HL-60 (cell line): ENCODE measurements around the gene MOB3B.

Experiments
- DNase-seq, 2 experiments: peaks; one replicate each; pipeline ENCODE4 v3.0.0-alpha.2; 2010 to 2020; ENCODE audit warnings: low read depth in 1 of 2, low spot score in 1 of 2
- H3K27ac ChIP-seq: fragments of 250-450 bp; sonication (Bioruptor Pico); replicated peaks from 2 replicates; pipeline ENCODE4 v1.5.1; 2020; ENCODE audit warnings: mild to moderate bottlenecking, moderate library complexity
- H3K27me3 ChIP-seq: fragments of 250-450 bp; sonication (Bioruptor Pico); 2 replicates; pipeline ENCODE4 v1.5.1; 2021; ENCODE audit warnings: mild to moderate bottlenecking, moderate library complexity; ENCODE audit not compliant: insufficient read depth, poor library complexity, severe bottlenecking
- H3K4me3 ChIP-seq: replicated peaks from 2 replicates; pipeline ENCODE4 v1.5.1; 2011; ENCODE audit warnings: mild to moderate bottlenecking, control low read depth, low read length; ENCODE audit not compliant: insufficient read depth
- CTCF ChIP-seq: IDR thresholded peaks from one replicate; pipeline ENCODE4 v1.5.1; 2011; ENCODE audit warnings: low read length, control low read depth, inconsistent platforms; ENCODE audit not compliant: insufficient read depth
- GABPA ChIP-seq: IDR thresholded peaks from 2 replicates; pipeline ENCODE4 v1.6.1; 2012; ENCODE audit warnings: low read depth
- POLR2AphosphoS5 ChIP-seq: IDR thresholded peaks from 2 replicates; pipeline ENCODE4 v1.6.1; 2012; ENCODE audit warnings: low read depth
- REST ChIP-seq: IDR thresholded peaks from 2 replicates; pipeline ENCODE4 v1.6.1; 2012; ENCODE audit warnings: low read depth; ENCODE audit not compliant: insufficient replicate concordance
- SPI1 ChIP-seq: IDR thresholded peaks from 2 replicates; pipeline ENCODE4 v1.6.1; 2012; ENCODE audit warnings: low read depth, mild to moderate bottlenecking, borderline replicate concordance

MOB3B gene

GRCh38 chr9:27394826-27395201, 134.8 kb downstream of the MOB3B start:
- no peak overlapping the region for H3K4me3 ChIP-seq
- no peaks in the 10 kb centered on the region for H3K27me3 ChIP-seq
- no peak overlapping the region for H3K27ac ChIP-seq
- no peak for DNase-seq
- TF ChIP-seq POLR2AphosphoS5: no peak
- TF ChIP-seq CTCF: no peak
- TF ChIP-seq GABPA: no peak

GRCh38 chr9:27394154-27394825, 135.3 kb downstream of the MOB3B start:
- Histone ChIP-seq H3K27ac (no peak overlapping the region), H3K27me3 (no peaks in the 10 kb centered on the region), H3K4me3 (no peak overlapping the region)
- no peak for DNase-seq
- no peak for TF ChIP-seq GABPA
- TF ChIP-seq POLR2AphosphoS5: no peak
- TF ChIP-seq CTCF: no peak
- TF ChIP-seq REST: no peak
- no peak for TF ChIP-seq SPI1

- no peak for TF ChIP-seq GABPA
- no peak for TF ChIP-seq CTCF
- no peak for TF ChIP-seq SPI1
- TF ChIP-seq POLR2AphosphoS5: no peak
- TF ChIP-seq REST: no peak
- DNase-seq: no peak
- H3K4me3 ChIP-seq: no peak overlapping the region
- no peaks in the 10 kb centered on the region for H3K27me3 ChIP-seq
- H3K27ac ChIP-seq: no peak overlapping the region
These were observed 136.4 kb downstream of the MOB3B start for GRCh38 chr9:27393054-27393846.
